H1 (cell line): ENCODE measurements around the gene CGREF1. TPM values are rescaled to one million over a fixed set of nuclear protein-coding genes. Genes with fewer than 3 reads are reported as not detected.
A peak's percentile ranks its signal among the peaks of the same experiment; 100 is the strongest.

Experiments
- CTCF ChIA-PET: fragments of 300-600 bp; sonication (Branson Sonifier 250); formaldehyde crosslinking; loops from one replicate; lab custom pipeline; 2021; ENCODE audit not compliant: partially characterized antibody; lab: Charles Lee
- POLR2A ChIA-PET: fragments of 300-600 bp; sonication (Branson Sonifier 250); formaldehyde crosslinking; loops from one replicate; lab custom pipeline; 2021; ENCODE audit warnings: inconsistent platforms; ENCODE audit not compliant: partially characterized antibody; lab: Charles Lee
- DNase-seq, 2 experiments: peaks; one replicate each; pipeline versions ENCODE4 v3.0.0 to v3.0.0-alpha.2; 2010 to 2022; ENCODE audit warnings: low spot score in 2 of 2, low read depth in 1 of 2, mixed read lengths in 1 of 2
- FAIRE-seq: peaks from 2 replicates; lab custom pipeline; 2011; peaks lifted over from hg19 to GRCh38; lab: Jason Lieb, UNC
- H2AFZ ChIP-seq: 2 replicates; pipeline ENCODE4 v1.8.1; 2012; ENCODE audit warnings: low read length, inconsistent platforms
- H2AK5ac ChIP-seq: 2 replicates; pipeline ENCODE4 v1.6.1; 2013; ENCODE audit warnings: low read depth, low read length
- H2BK120ac ChIP-seq: replicated peaks from 2 replicates; pipeline ENCODE3; 2013; ENCODE audit warnings: low read depth, low read length, inconsistent platforms
- H2BK12ac ChIP-seq: 2 replicates; pipeline ENCODE4 v1.6.1; 2013; ENCODE audit warnings: low read depth, low read length
- H2BK15ac ChIP-seq: 2 replicates; pipeline ENCODE4 v1.6.1; 2013; ENCODE audit warnings: low read length
- H2BK20ac ChIP-seq: 2 replicates; pipeline ENCODE4 v1.6.1; 2013; ENCODE audit warnings: low read length
- H2BK5ac ChIP-seq: 2 replicates; pipeline ENCODE4 v1.6.1; 2013; ENCODE audit warnings: low read depth, low read length
- H3K14ac ChIP-seq: 2 replicates; pipeline ENCODE4 v1.6.1; 2013; ENCODE audit warnings: inconsistent platforms; ENCODE audit not compliant: insufficient read length
- H3K18ac ChIP-seq: 2 replicates; pipeline ENCODE4 v1.6.1; 2013; ENCODE audit warnings: low read length; ENCODE audit errors: extremely low read depth
- H3K23ac ChIP-seq: 2 replicates; pipeline ENCODE4 v1.6.1; 2013; ENCODE audit warnings: inconsistent platforms; ENCODE audit not compliant: insufficient read length
- H3K23me2 ChIP-seq: 2 replicates; pipeline ENCODE4 v1.6.1; 2013; ENCODE audit warnings: low read depth, low read length
- H3K27ac ChIP-seq: 2 replicates; pipeline ENCODE4 v1.6.1; 2011; ENCODE audit warnings: low read depth, low read length, inconsistent platforms
- H3K27me3 ChIP-seq, 4 experiments: replicated peaks in 1 of 4; 1 replicate in 1 of 4; 2 replicates in 3 of 4; pipeline versions ENCODE4 v1.6.1 to v1.8.1; 2011 to 2013; ENCODE audit warnings: low read length in 3 of 4, mild to moderate bottlenecking in 3 of 4, inconsistent platforms in 2 of 4, mixed read lengths in 2 of 4, moderate library complexity in 1 of 4; ENCODE audit not compliant: control insufficient read depth in 3 of 4, insufficient read depth in 3 of 4; ENCODE audit errors: extremely low read depth in 1 of 4
- H3K36me3 ChIP-seq, 4 experiments: 2 replicates each; pipeline versions ENCODE4 v1.6.1 to v1.8.1; 2011 to 2013; ENCODE audit warnings: mild to moderate bottlenecking in 4 of 4, low read length in 3 of 4, moderate library complexity in 2 of 4, control low read depth in 1 of 4, inconsistent platforms in 1 of 4; ENCODE audit not compliant: insufficient read depth in 4 of 4, control insufficient read depth in 2 of 4
- H3K4ac ChIP-seq: replicated peaks from 2 replicates; pipeline ENCODE3; 2013; ENCODE audit warnings: low read length, low read depth, mixed read lengths, inconsistent platforms; ENCODE audit not compliant: insufficient read length
- H3K4me1 ChIP-seq, 4 experiments: replicated peaks in 1 of 4; 1 replicate in 1 of 4; 2 replicates in 3 of 4; pipeline versions ENCODE4 v1.6.1 to v1.8.1; 2011 to 2013; ENCODE audit warnings: low read length in 3 of 4, inconsistent platforms in 2 of 4, mixed read lengths in 1 of 4; ENCODE audit not compliant: insufficient read depth in 4 of 4, control insufficient read depth in 3 of 4
- H3K4me2 ChIP-seq, 2 experiments: 2 replicates each; pipeline versions ENCODE4 v1.6.1 to v1.8.1; 2011 to 2013; ENCODE audit warnings: low read depth in 2 of 2, low read length in 2 of 2, control low read depth in 1 of 2, inconsistent platforms in 1 of 2, mild to moderate bottlenecking in 1 of 2; ENCODE audit not compliant: insufficient read depth in 1 of 2
- H3K4me3 ChIP-seq, 4 experiments: fragments of 200-600, 300-600 bp in 1 of 4; sonication (generic), shearing (Covaris generic), sonication (Bioruptor Twin) in 1 of 4; 2 replicates each; pipeline versions ENCODE4 v1.5.1 to v1.8.1; 2011 to 2016; ENCODE audit warnings: low read length in 4 of 4, low read depth in 3 of 4, control low read depth in 2 of 4, inconsistent platforms in 2 of 4, mild to moderate bottlenecking in 2 of 4, mixed read lengths in 1 of 4, moderate library complexity in 1 of 4; ENCODE audit not compliant: insufficient read depth in 2 of 4; ENCODE audit errors: extremely low read depth in 1 of 4
- H3K56ac ChIP-seq: replicated peaks from 2 replicates; pipeline ENCODE3; 2013; ENCODE audit warnings: low read depth, mild to moderate bottlenecking, mixed read lengths, low read length, inconsistent platforms; ENCODE audit not compliant: insufficient read length
- H3K79me1 ChIP-seq: 2 replicates; pipeline ENCODE4 v1.6.1; 2013; ENCODE audit warnings: low read depth, low read length, control low read depth
- H3K79me2 ChIP-seq, 2 experiments: 2 replicates each; pipeline versions ENCODE4 v1.6.1 to v1.8.1; 2012 to 2013; ENCODE audit warnings: low read length in 2 of 2, mild to moderate bottlenecking in 2 of 2, inconsistent platforms in 1 of 2; ENCODE audit not compliant: insufficient read depth in 2 of 2, control insufficient read depth in 1 of 2
- H3K9ac ChIP-seq, 4 experiments: replicated peaks in 1 of 4; 1 replicate in 1 of 4; 2 replicates in 3 of 4; pipeline versions ENCODE4 v1.6.1 to v1.8.1; 2011 to 2013; ENCODE audit warnings: low read depth in 3 of 4, low read length in 3 of 4, control low read depth in 2 of 4, mild to moderate bottlenecking in 2 of 4, moderate library complexity in 2 of 4, inconsistent platforms in 1 of 4; ENCODE audit errors: extremely low read depth in 1 of 4
- H3K9me3 ChIP-seq, 2 experiments: 2 replicates each; pipeline versions ENCODE4 v1.6.1 to v1.8.1; 2012 to 2013; ENCODE audit warnings: mild to moderate bottlenecking in 2 of 2, moderate library complexity in 2 of 2, control low read depth in 1 of 2, inconsistent platforms in 1 of 2, low read depth in 1 of 2, low read length in 1 of 2, mixed read lengths in 1 of 2; ENCODE audit not compliant: insufficient read depth in 2 of 2
- H4K20me1 ChIP-seq, 2 experiments: replicated peaks in 1 of 2; 2 replicates each; pipeline versions ENCODE3 to v1.8.1; 2011 to 2013; ENCODE audit warnings: inconsistent platforms in 2 of 2, low read length in 2 of 2, mild to moderate bottlenecking in 1 of 2; ENCODE audit not compliant: insufficient read depth in 2 of 2, control insufficient read depth in 1 of 2
- H4K5ac ChIP-seq: 2 replicates; pipeline ENCODE4 v1.6.1; 2013; ENCODE audit warnings: low read length, low read depth, mixed read lengths, inconsistent platforms; ENCODE audit not compliant: insufficient read length
- H4K8ac ChIP-seq: 2 replicates; pipeline ENCODE4 v1.8.0; 2013; ENCODE audit warnings: mild to moderate bottlenecking, moderate library complexity, low read length, inconsistent platforms; ENCODE audit not compliant: insufficient read depth; ENCODE audit errors: extremely low read depth
- H4K91ac ChIP-seq: replicated peaks from 2 replicates; pipeline ENCODE3; 2013; ENCODE audit warnings: low read length, mixed read lengths, inconsistent platforms; ENCODE audit not compliant: insufficient read length
- ASH2L ChIP-seq: fragments of 200-600, 300-600 bp; sonication (generic); IDR thresholded peaks from one replicate; pipeline ENCODE4 v1.7.1; 2017; ENCODE audit warnings: low read length
- ATF3 ChIP-seq: IDR thresholded peaks from 2 replicates; pipeline ENCODE4 v1.6.1; 2011; ENCODE audit warnings: low read depth, mild to moderate bottlenecking, low read length; ENCODE audit not compliant: insufficient read depth
- BACH1 ChIP-seq: IDR thresholded peaks from 2 replicates; pipeline ENCODE4 v1.6.1; 2012; ENCODE audit warnings: low read length, improper control_type of control experiment
- CTBP2 ChIP-seq: IDR thresholded peaks from 2 replicates; pipeline ENCODE4 v1.7.0; 2011; ENCODE audit warnings: borderline replicate concordance, mild to moderate bottlenecking, moderate library complexity, mixed read lengths, low read length; ENCODE audit not compliant: insufficient read depth, insufficient read length
- GABPA ChIP-seq: IDR thresholded peaks from 2 replicates; pipeline ENCODE4 v1.6.1; 2011; ENCODE audit warnings: mild to moderate bottlenecking, low read length, moderate library complexity, borderline replicate concordance; ENCODE audit not compliant: insufficient read depth
- RBBP5 ChIP-seq: IDR thresholded peaks from 2 replicates; pipeline ENCODE4 v1.7.1; 2012; ENCODE audit warnings: low read depth, mild to moderate bottlenecking, inconsistent platforms, low read length, moderate library complexity, borderline replicate concordance
- SAP30 ChIP-seq: fragments of 300-600 bp; sonication (generic); IDR thresholded peaks from 2 replicates; pipeline ENCODE4 v1.7.1; 2012; ENCODE audit warnings: low read length, moderate library complexity, mild to moderate bottlenecking, inconsistent platforms; ENCODE audit not compliant: insufficient read depth, insufficient replicate concordance
- SIN3A ChIP-seq, 2 experiments: IDR thresholded peaks in 1 of 2; conservative IDR thresholded peaks in 1 of 2; 2 replicates each; pipeline ENCODE4 v1.6.1; 2011 to 2012; ENCODE audit warnings: low read length in 2 of 2, improper control_type of control experiment in 1 of 2, low read depth in 1 of 2, mild to moderate bottlenecking in 1 of 2
- WGBS, 2 experiments: shearing (Covaris generic) in 1 of 2; methylation state at CpG; one replicate each; pipeline versions ENCODE4 v1.1.6 to v1.1.7; 2013 to 2015; ENCODE audit warnings: low lambda C conversion rate in 2 of 2, mixed read lengths in 2 of 2, inconsistent platforms in 1 of 2, low coverage in 1 of 2, missing lambda C conversion rate in 1 of 2; ENCODE audit not compliant: insufficient replicate concordance in 2 of 2, insufficient coverage in 1 of 2, insufficient read length in 1 of 2; ENCODE audit errors: extremely low coverage in 1 of 2, missing lambda C conversion rate in 1 of 2; 5-methylcytosine and 5-hydroxymethylcytosine counted together
- polyA plus RNA-seq, 7 experiments: library from polyadenylated mRNA; depleted of rRNA in 3 of 7; stranded (reverse) in 5 of 7; unstranded in 2 of 7; fragments of >200 nt in 5 of 7; fragments of 200-250 nt in 2 of 7; gene quantifications; 1 replicate in 5 of 7; 2 replicates in 1 of 7; 4 replicates in 1 of 7; pipeline versions ENCODE4 v1.2.1 to v1.2.3, GENCODE V29; 2011 to 2013; ENCODE audit warnings: missing spikeins in 2 of 7, mixed read lengths in 2 of 7
- total RNA-seq: library from RNA; stranded (reverse); fragmentation: NEBNext Ultra II Directional; extraction: Animal tissue kit (Norgen Biotek cat#: 25700); gene quantifications from 2 replicates; pipeline ENCODE4 v1.2.1, GENCODE V29; 2021

Gene CGREF1
- total and polyA plus RNA-seq, 2 of the 8 experiments (the other 6 are each of a cell fraction or from before 2014, with no cell fraction given) = 2.5 to 3.4 TPM

GRCh38 chr2:27086724-27087593, 32.0 kb downstream of the CGREF1 start, which contains the start of gene KHK:
Gene KHK (plus strand): TSS chr2:27086772. CDS start chr2:27087260, 488 bp downstream.
- no peaks in the 10 kb centered on the region for H3K79me2 ChIP-seq
- no peak within 1 kb of the TSS for H4K5ac ChIP-seq
- H3K9ac ChIP-seq = peak within 1 kb of the TSS; percentile 20 to 50 (median 34); a peak in 5 of 7 replicates
- H3K4me1 ChIP-seq = peaks cover 4 to 19% (median 4%) of the 10 kb centered on the region in 4 experiments; a peak in 5 of 7 replicates
- no peak within 1 kb of the TSS for H2AK5ac ChIP-seq
- ChIA-PET CTCF (interaction anchor here (0.5 to 16.5 kb wide), 21 partner anchors 10 to 206 kb away, joined by 3 to 160 read pairs (median 4); partner anchors contain the start of genes AGBL5, PREB and SLC5A6), POLR2A (interaction anchor here (0.7 to 5.9 kb wide), 12 partner anchors 9 to 132 kb away, joined by 3 to 29 read pairs (median 5); partner anchors contain the start of genes ATRAID, CAD, OST4 and SLC5A6)
- peak within 1 kb of the TSS; percentile 85 for H4K8ac ChIP-seq
- no peak within 1 kb of the TSS for H2BK120ac ChIP-seq
- 2% methylated on average over 50 of the region's 54 CpGs; no CpG with 5 or more reads in 1 of the 2 experiments for WGBS, 2 experiments
- H2BK12ac ChIP-seq = no peak within 1 kb of the TSS
- H3K4me3 ChIP-seq = peak within 1 kb of the TSS; percentile 59 to 79 (median 72)
- H3K18ac ChIP-seq = peak within 1 kb of the TSS; percentile 87
- FAIRE-seq (no peak), DNase-seq (peak in 1 of 2 experiments; percentile 86)
- no peak within 1 kb of the TSS for H3K14ac ChIP-seq
- peaks cover 0 to 1% of the 10 kb centered on the region in 2 experiments for H4K20me1 ChIP-seq
- no peak within 1 kb of the TSS for H3K23ac ChIP-seq
- H3K36me3 ChIP-seq = no peaks in the 10 kb centered on the region
- 0 out of 2 replicates have a peak within 1 kb of the TSS, but pooled peaks have one; percentile 72 for H2BK20ac ChIP-seq
- peak within 1 kb of the TSS; percentile 32 for H3K56ac ChIP-seq
- H3K4me2 ChIP-seq = peak within 1 kb of the TSS; percentile 70 to 90
- H2BK15ac ChIP-seq = 0 out of 2 replicates have a peak within 1 kb of the TSS, but pooled peaks have one; percentile 61
- H4K91ac ChIP-seq = peak within 1 kb of the TSS; percentile 29
- no peaks in the 10 kb centered on the region for H3K79me1 ChIP-seq
- no peaks in the 10 kb centered on the region for H3K9me3 ChIP-seq
- H2BK5ac ChIP-seq = no peak within 1 kb of the TSS
- H3K23me2 ChIP-seq = peaks cover 10% of the 10 kb centered on the region; the same call in 1 of the 2 replicates
- peaks cover 0 to 9% (median 4%) of the 10 kb centered on the region in 4 experiments; a peak in 2 of 7 replicates for H3K27me3 ChIP-seq
- H3K27ac ChIP-seq = no peak within 1 kb of the TSS
- no peak within 1 kb of the TSS for H3K4ac ChIP-seq
- H2AFZ ChIP-seq = peak within 1 kb of the TSS; percentile 74; the same call in 1 of the 2 replicates
- TF ChIP-seq CTBP2 (no peak), ATF3 (no peak), SIN3A (conservative IDR thresholded peaks at IDR 0.05 in 1 of 2, IDR thresholded peaks at IDR 0.05 in 1 of 2; ENCODE audit: low read depth in 1 of 2, low read length in 2 of 2) (peak; percentile 61 to 62; a peak in 2 of 4 replicates), RBBP5 (0 out of 2 replicates have a peak, but pooled peaks have one; percentile 67), ASH2L (peak; percentile 17), GABPA (no peak), BACH1 (peak; percentile 19), SAP30 (peak; percentile 62)
